Chondrocyte (in vitro differentiated cells): ENCODE data around the gene EGLN1. TPM values are rescaled to one million over a fixed set of nuclear protein-coding genes. Genes with fewer than 3 reads are reported as not detected.

Experiments used
- DNase-seq: peaks from one replicate; pipeline ENCODE4 v3.0.0; 2021; ENCODE audit warnings: mixed read lengths, low spot score
- H3K27ac Mint-ChIP-seq: one replicate; pipeline ENCODE4 v1.8.0; 2021; ENCODE audit warnings: mild to moderate bottlenecking, moderate library complexity, mixed read lengths; ENCODE audit not compliant: unreplicated experiment
- H3K27me3 Mint-ChIP-seq: 2 replicates; pipeline ENCODE4 v1.8.0; 2021; ENCODE audit warnings: low read depth, mixed read lengths
- H3K36me3 Mint-ChIP-seq: 2 replicates; pipeline ENCODE4 v1.8.0; 2021; ENCODE audit warnings: low read depth, mixed read lengths
- H3K4me1 Mint-ChIP-seq: 2 replicates; pipeline ENCODE4 v1.8.0; 2021; ENCODE audit warnings: low read depth, mild to moderate bottlenecking, mixed read lengths
- H3K4me3 Mint-ChIP-seq: one replicate; pipeline ENCODE4 v1.8.0; 2021; ENCODE audit warnings: mild to moderate bottlenecking, moderate library complexity, mixed read lengths; ENCODE audit not compliant: unreplicated experiment
- H3K9me3 Mint-ChIP-seq: 2 replicates; pipeline ENCODE4 v1.8.0; 2021; ENCODE audit warnings: low read depth, mixed read lengths
- total RNA-seq: library from RNA; stranded (reverse); gene quantifications from 3 replicates; pipeline ENCODE4 v1.2.1, GENCODE V29; 2021
- TF ChIP-seq, protein P1 (sequence below): fragments of 200-600 bp; sonication (generic); IDR thresholded peaks from 2 replicates; pipeline ENCODE4 v1.5.0; 2021; ENCODE audit warnings: antibody characterized with exemption, mild to moderate bottlenecking, moderate library complexity

The EGLN1 gene
- total RNA-seq, 1 donor from 2014 or later, result 36.6 TPM

DNA sequence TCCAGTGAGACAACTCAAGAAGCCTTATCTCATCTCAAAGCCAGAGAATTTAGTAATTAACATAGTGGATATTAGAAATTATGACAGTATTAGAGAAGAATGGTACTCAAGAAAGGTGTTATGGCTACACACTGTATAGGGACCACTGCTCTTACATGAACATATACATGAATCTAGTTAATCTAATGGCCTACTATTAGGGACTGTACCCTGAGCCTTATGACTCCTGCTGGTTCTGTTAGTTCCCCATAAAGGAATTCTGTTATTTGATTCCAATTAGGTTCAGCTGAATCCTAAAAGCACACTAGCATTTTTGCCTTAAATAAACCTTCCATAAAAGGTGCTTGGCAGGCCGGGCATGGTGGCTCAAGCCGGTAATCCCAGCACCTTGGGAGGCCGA is 39.7 kb downstream of the EGLN1 start:
- Mint-ChIP-seq H3K36me3 (no peaks in the 10 kb centered on the region), H3K9me3 (no peaks in the 10 kb centered on the region), H3K27me3 (no peaks in the 10 kb centered on the region), H3K27ac (no peak overlapping the region), H3K4me3 (no peak overlapping the region), H3K4me1 (peaks cover 11% of the 10 kb centered on the region)
- TF ChIP-seq, protein P1, sequence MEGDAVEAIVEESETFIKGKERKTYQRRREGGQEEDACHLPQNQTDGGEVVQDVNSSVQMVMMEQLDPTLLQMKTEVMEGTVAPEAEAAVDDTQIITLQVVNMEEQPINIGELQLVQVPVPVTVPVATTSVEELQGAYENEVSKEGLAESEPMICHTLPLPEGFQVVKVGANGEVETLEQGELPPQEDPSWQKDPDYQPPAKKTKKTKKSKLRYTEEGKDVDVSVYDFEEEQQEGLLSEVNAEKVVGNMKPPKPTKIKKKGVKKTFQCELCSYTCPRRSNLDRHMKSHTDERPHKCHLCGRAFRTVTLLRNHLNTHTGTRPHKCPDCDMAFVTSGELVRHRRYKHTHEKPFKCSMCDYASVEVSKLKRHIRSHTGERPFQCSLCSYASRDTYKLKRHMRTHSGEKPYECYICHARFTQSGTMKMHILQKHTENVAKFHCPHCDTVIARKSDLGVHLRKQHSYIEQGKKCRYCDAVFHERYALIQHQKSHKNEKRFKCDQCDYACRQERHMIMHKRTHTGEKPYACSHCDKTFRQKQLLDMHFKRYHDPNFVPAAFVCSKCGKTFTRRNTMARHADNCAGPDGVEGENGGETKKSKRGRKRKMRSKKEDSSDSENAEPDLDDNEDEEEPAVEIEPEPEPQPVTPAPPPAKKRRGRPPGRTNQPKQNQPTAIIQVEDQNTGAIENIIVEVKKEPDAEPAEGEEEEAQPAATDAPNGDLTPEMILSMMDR, result no peak
- no peak for DNase-seq

DNA sequence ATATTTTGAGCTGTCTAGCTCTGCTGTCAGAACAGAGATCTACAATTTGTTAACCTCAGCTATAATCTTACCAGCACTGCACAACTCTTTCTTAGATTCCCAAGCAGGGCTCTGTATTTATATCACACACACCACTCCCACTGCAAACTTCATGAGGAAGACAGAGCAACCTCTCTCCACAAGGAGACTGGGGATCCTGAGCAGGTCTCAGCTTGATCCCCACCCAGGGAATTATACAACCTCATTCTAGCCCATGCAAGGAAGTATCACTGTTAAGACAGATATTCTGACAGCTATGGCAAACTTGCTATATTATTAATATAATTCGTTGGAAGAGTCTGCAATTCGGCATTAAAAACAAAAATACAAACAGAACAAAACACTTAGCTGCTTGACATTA is 40.4 kb downstream of the EGLN1 start:
- no peak for DNase-seq
- TF ChIP-seq, protein P1, result no peak
- H3K27ac Mint-ChIP-seq, result no peak overlapping the region
- no peaks in the 10 kb centered on the region for H3K36me3 Mint-ChIP-seq
- H3K4me1 Mint-ChIP-seq, result peaks cover 17% of the 10 kb centered on the region
- no peaks in the 10 kb centered on the region for H3K9me3 Mint-ChIP-seq
- H3K27me3 Mint-ChIP-seq, result no peaks in the 10 kb centered on the region
- no peak overlapping the region for H3K4me3 Mint-ChIP-seq

DNA sequence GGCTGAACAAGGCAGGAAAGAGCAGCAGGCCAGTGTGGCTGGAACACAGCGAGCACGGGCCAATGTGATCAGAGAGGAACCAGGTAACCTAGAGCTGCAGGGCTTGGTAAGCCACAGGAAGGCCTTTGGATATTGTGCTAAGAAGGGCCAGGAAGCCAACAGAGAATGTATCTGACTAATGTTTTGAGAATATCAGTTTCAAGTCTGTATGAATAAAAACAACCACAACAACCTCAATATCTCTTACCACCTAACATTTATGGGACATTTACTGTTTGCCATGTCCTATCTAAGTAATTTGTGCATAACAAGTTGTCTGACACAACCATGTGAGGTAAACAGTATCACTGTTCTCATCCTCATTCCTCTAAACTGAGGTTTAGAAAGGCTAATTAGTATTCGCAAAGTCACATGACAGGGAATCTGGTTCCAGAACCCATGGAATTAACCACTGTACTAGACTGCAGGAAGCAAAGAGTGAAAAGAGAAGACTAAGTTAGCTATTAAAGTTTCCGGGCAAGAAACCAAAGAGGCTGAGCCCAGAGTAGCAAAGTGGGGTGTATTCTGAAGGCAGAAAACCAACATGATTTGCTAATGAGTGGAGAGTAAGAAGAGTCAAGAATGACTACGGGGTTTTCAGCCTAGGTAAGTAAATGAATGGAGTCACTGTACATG is 45.1 kb downstream of the EGLN1 start:
- peak overlapping the region; percentile 39 for H3K27ac Mint-ChIP-seq
- TF ChIP-seq, protein P1, result no peak

DNA sequence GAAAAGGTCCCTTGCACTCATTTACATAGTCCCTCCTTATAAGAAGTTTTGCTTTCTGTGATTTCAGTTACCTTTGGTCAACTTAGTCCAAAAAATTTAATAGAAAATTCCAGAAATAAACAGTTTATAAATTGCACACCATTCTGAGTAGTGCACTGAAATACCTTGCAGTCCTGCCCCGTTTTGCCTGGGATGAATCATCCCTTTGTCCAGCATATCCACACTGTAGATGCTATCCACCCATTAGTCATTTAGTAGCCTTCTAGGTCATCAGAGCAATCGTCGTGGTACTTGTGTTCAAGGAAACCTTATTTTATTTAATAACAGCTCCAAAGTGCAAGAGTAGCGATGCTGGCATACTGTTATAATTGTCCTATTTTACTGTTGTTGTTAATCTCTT is 46.0 kb downstream of the EGLN1 start:
- no peak for DNase-seq
- peaks cover 4% of the 10 kb centered on the region for H3K36me3 Mint-ChIP-seq
- no peaks in the 10 kb centered on the region for H3K9me3 Mint-ChIP-seq
- no peak overlapping the region for H3K27ac Mint-ChIP-seq
- no peaks in the 10 kb centered on the region for H3K27me3 Mint-ChIP-seq
- peaks cover 10% of the 10 kb centered on the region for H3K4me1 Mint-ChIP-seq
- TF ChIP-seq, protein P1, result no peak
- H3K4me3 Mint-ChIP-seq, result no peak overlapping the region

More for the DNA sequence above, 45.1 kb downstream of the EGLN1 start:
- no peak overlapping the region for H3K4me3 Mint-ChIP-seq
- H3K36me3 Mint-ChIP-seq, result peaks cover 2% of the 10 kb centered on the region
- no peak for DNase-seq
- H3K9me3 Mint-ChIP-seq, result no peaks in the 10 kb centered on the region
- H3K4me1 Mint-ChIP-seq, result peaks cover 17% of the 10 kb centered on the region
- H3K27me3 Mint-ChIP-seq, result no peaks in the 10 kb centered on the region

DNA sequence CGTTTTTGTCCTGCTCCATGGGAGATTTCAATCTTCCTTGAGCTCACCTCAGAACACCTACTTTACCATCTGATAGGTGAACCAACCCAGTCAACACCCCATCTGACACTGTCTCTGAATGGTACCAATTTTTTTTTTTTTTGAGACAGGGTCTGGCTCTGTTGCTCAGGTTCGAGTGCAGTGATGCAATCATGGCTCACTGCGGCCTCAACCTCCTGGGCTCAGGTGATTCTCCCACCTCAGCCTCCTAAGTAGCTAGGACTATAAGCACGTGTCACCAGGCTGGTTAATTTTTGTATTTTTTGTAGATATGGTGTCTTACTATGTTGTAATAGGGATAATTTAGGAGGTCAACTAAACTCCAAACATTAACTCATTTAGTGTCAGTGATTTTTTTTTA is 47.7 kb downstream of the EGLN1 start:
- Mint-ChIP-seq H3K27ac (no peak overlapping the region), H3K4me3 (no peak overlapping the region), H3K36me3 (peaks cover 4% of the 10 kb centered on the region), H3K27me3 (no peaks in the 10 kb centered on the region), H3K9me3 (no peaks in the 10 kb centered on the region), H3K4me1 (peaks cover 10% of the 10 kb centered on the region)
- no peak for DNase-seq
- TF ChIP-seq, protein P1, result no peak
